KMS-11 (cell line): Measurements from ENCODE around the gene FAM184B.

Source experiments
- H2AFZ ChIP-seq: fragments of 200-600 bp; sonication (generic); 2 replicates; pipeline ENCODE4 v1.6.1; 2016; ENCODE audit warnings: antibody characterized with exemption, mixed run types, low read depth
- H3K27ac ChIP-seq: fragments of 200-600 bp; sonication (generic); 2 replicates; pipeline ENCODE4 v1.6.1; 2016; ENCODE audit warnings: mild to moderate bottlenecking, mixed run types
- H3K27me3 ChIP-seq: fragments of 200-600 bp; sonication (generic); 2 replicates; pipeline ENCODE4 v1.6.1; 2017; ENCODE audit warnings: mild to moderate bottlenecking, low read depth, mixed run types, moderate library complexity; ENCODE audit not compliant: insufficient read depth
- H3K36me3 ChIP-seq: fragments of 200-600 bp; sonication (generic); 2 replicates; pipeline ENCODE4 v1.6.1; 2017; ENCODE audit warnings: mild to moderate bottlenecking, mixed run types; ENCODE audit not compliant: insufficient read depth
- H3K4me1 ChIP-seq: fragments of 200-600 bp; sonication (generic); 2 replicates; pipeline ENCODE4 v1.6.1; 2016; ENCODE audit warnings: mild to moderate bottlenecking, low read depth, mixed run types; ENCODE audit not compliant: poor library complexity, severe bottlenecking
- H3K4me2 ChIP-seq: fragments of 200-600 bp; sonication (generic); 2 replicates; pipeline ENCODE4 v1.7.0; 2016; ENCODE audit warnings: mild to moderate bottlenecking, mixed run types
- H3K4me3 ChIP-seq: fragments of 200-600 bp; sonication (generic); IDR thresholded peaks from 2 replicates; pipeline ENCODE4 v1.6.1; 2017; ENCODE audit warnings: low read depth, low read length, mixed read lengths; ENCODE audit not compliant: insufficient read depth
- H3K79me2 ChIP-seq: fragments of 200-600 bp; sonication (generic); 2 replicates; pipeline ENCODE4 v1.6.1; 2016; ENCODE audit warnings: low read depth, mixed run types; ENCODE audit not compliant: insufficient read depth
- H3K9ac ChIP-seq: fragments of 200-600 bp; sonication (generic); 2 replicates; pipeline ENCODE4 v1.6.1; 2016; ENCODE audit warnings: mild to moderate bottlenecking, mixed run types
- H4K20me1 ChIP-seq: fragments of 200-600 bp; sonication (generic); 2 replicates; pipeline ENCODE4 v1.6.1; 2016; ENCODE audit warnings: mild to moderate bottlenecking, mixed run types; ENCODE audit not compliant: insufficient read depth
- CTCF ChIP-seq: fragments of 200-600 bp; sonication (generic); conservative IDR thresholded peaks from 2 replicates; pipeline ENCODE4 v1.6.1; 2017; ENCODE audit warnings: low read depth, mild to moderate bottlenecking, antibody characterized with exemption, low read length, moderate library complexity, mixed read lengths

The FAM184B gene

GRCh38 chr4:17762726-17763125, 18.7 kb downstream of the FAM184B start:
- Histone ChIP-seq H3K79me2 (no peaks in the 10 kb centered on the region), H3K4me3 (no peak overlapping the region), H3K27ac (no peak overlapping the region), H3K4me2 (no peak overlapping the region), H3K27me3 (no peaks in the 10 kb centered on the region), H4K20me1 (no peaks in the 10 kb centered on the region), H3K9ac (no peak overlapping the region), H2AFZ (no peak overlapping the region), H3K36me3 (no peaks in the 10 kb centered on the region), H3K4me1 (no peaks in the 10 kb centered on the region)
- no peak for TF ChIP-seq CTCF

- TF ChIP-seq CTCF = no peak
- H2AFZ ChIP-seq = no peak overlapping the region
- H3K4me2 ChIP-seq = no peak overlapping the region
- H3K4me3 ChIP-seq = no peak overlapping the region
- no peaks in the 10 kb centered on the region for H3K36me3 ChIP-seq
- H3K9ac ChIP-seq = no peak overlapping the region
- H3K27ac ChIP-seq = no peak overlapping the region
- H4K20me1 ChIP-seq = no peaks in the 10 kb centered on the region
- H3K4me1 ChIP-seq = no peaks in the 10 kb centered on the region
- H3K27me3 ChIP-seq = no peaks in the 10 kb centered on the region
- H3K79me2 ChIP-seq = no peaks in the 10 kb centered on the region
These were observed 20.4 kb downstream of the FAM184B start for GRCh38 chr4:17761062-17761461.

GRCh38 chr4:17760626-17761025, 20.8 kb downstream of the FAM184B start:
- TF ChIP-seq CTCF = no peak
- Histone ChIP-seq H3K4me2 (no peak overlapping the region), H3K27me3 (no peaks in the 10 kb centered on the region), H3K9ac (no peak overlapping the region), H3K79me2 (no peaks in the 10 kb centered on the region), H3K4me3 (no peak overlapping the region), H2AFZ (no peak overlapping the region), H3K36me3 (no peaks in the 10 kb centered on the region), H3K4me1 (no peaks in the 10 kb centered on the region), H4K20me1 (no peaks in the 10 kb centered on the region), H3K27ac (no peak overlapping the region)

GRCh38 chr4:17758485-17758884, 22.9 kb downstream of the FAM184B start:
- Histone ChIP-seq H4K20me1 (no peaks in the 10 kb centered on the region), H3K79me2 (no peaks in the 10 kb centered on the region), H3K4me1 (no peaks in the 10 kb centered on the region), H3K36me3 (no peaks in the 10 kb centered on the region), H3K4me3 (no peak overlapping the region), H3K27ac (no peak overlapping the region), H3K9ac (no peak overlapping the region), H3K27me3 (no peaks in the 10 kb centered on the region), H3K4me2 (no peak overlapping the region), H2AFZ (no peak overlapping the region)
- TF ChIP-seq CTCF = no peak

- no peaks in the 10 kb centered on the region for H3K79me2 ChIP-seq
- TF ChIP-seq CTCF = no peak
- no peak overlapping the region for H3K27ac ChIP-seq
- H4K20me1 ChIP-seq = no peaks in the 10 kb centered on the region
- no peaks in the 10 kb centered on the region for H3K4me1 ChIP-seq
- no peak overlapping the region for H3K9ac ChIP-seq
- no peak overlapping the region for H3K4me3 ChIP-seq
- H3K4me2 ChIP-seq = no peak overlapping the region
- no peaks in the 10 kb centered on the region for H3K27me3 ChIP-seq
- H2AFZ ChIP-seq = no peak overlapping the region
- H3K36me3 ChIP-seq = no peaks in the 10 kb centered on the region
These were observed 23.8 kb downstream of the FAM184B start for GRCh38 chr4:17757621-17758020.
